ENCODE results near the gene HAP1.
"Not testable (repeated sequence)": the region's sequence is repeated elsewhere in the genome, so short reads cannot be mapped to it uniquely, and the experiment has no call there.

Gene HAP1

DNA sequence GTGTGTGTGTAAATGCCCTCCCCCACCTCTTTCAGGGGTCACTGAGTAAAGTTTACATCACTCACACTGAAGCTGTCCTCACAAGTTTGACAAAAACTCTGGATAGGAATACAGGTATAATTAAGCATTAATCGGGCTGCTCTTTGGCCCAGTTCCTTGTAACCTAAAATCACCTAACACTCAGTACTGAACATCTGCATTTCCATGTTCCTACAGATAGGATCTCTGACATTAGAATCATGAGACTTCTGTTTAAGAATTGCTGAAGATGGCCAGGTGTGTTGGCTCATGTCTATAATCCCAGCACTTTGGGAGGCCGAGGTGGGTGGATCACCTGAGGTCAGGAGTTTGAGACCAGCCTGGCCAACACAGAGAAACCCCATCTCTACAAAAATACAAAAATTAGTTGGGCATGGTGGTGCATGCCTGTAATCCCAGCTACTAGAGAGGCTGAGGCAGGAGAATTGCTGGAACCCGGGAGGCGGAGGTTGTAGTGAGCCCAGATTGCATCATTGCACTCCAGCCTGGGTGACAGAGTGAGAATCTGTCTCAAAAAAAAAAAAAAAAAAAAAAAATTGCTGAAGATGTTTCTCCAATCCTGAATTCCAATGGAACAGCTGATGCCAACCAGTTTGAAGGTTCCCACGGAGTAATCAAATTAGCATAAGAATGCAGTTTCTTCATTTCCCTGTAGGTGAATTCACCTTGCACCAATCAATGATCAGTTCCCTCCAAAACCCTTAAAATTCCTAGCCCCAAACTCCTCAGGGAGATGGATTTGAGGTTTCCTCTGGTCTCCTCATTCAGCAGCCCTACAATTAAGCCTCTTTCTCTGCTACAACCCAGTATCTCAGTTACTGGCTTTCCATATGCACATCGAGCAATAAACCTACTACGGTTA is 59.0 kb downstream of the HAP1 start:
- not testable (repeated sequence) for H3K27me3 ChIP-seq (replicated peaks; ENCODE audit: control insufficient read depth, insufficient read depth, low read length); H3K9ac ChIP-seq (ENCODE audit: low read length); H3K4me3 ChIP-seq (ENCODE audit: low read length); DNase-seq (ENCODE audit: low read depth); H3K36me3 ChIP-seq (ENCODE audit: control insufficient read depth, insufficient read depth, low read length, severe bottlenecking); H3K9me3 ChIP-seq (ENCODE audit: control insufficient read depth, low read length)
- peaks cover 13% of the 10 kb centered on the region for H3K4me1 ChIP-seq (ENCODE audit: control insufficient read depth, insufficient read depth, low read length)
